Gastroesophageal sphincter (tissue), 4 donors: ENCODE results near the gene KRTAP1-4. TPM values are rescaled to one million over a fixed set of nuclear protein-coding genes. Genes with fewer than 3 reads are reported as not detected.

Experiments used
- ATAC-seq: fragments of 150-250 bp; one replicate; pipeline ENCODE4 v1.9.1; 2016; ENCODE audit warnings: mild to moderate bottlenecking, moderate library complexity
- H3K27ac ChIP-seq, 4 donors: fragments of 200-600 bp; sonication (generic) in 3 of 4; 1 replicate in 3 of 4; 2 replicates in 1 of 4; pipeline ENCODE4 v1.5.1; 2016 to 2019
- H3K27me3 ChIP-seq: fragments of 200-600 bp; sonication (generic); one replicate; pipeline ENCODE4 v1.5.1; 2019
- H3K36me3 ChIP-seq, 2 donors: fragments of 200-600 bp; sonication (generic); one replicate each; pipeline ENCODE4 v1.5.1; 2019; ENCODE audit warnings: control low read depth in 1 of 2
- H3K4me1 ChIP-seq, 3 donors: fragments of 200-600 bp; sonication (generic); 1 replicate in 2 of 3; 2 replicates in 1 of 3; pipeline ENCODE4 v1.5.1; 2016 to 2019; ENCODE audit warnings: control low read depth in 2 of 3
- H3K4me3 ChIP-seq, 2 donors: fragments of 200-600 bp; sonication (generic); one replicate each; pipeline ENCODE4 v1.5.1; 2019; ENCODE audit warnings: mild to moderate bottlenecking in 1 of 2, moderate library complexity in 1 of 2
- H3K9me3 ChIP-seq, 3 donors: fragments of 200-600 bp; sonication (generic); one replicate each; pipeline ENCODE4 v1.5.1; 2017 to 2019; ENCODE audit warnings: control low read depth in 2 of 3
- CTCF ChIP-seq, 4 experiments: fragments of 200-600 bp in 2 of 4; fragments of 450-650 bp in 2 of 4; sonication (generic) in 1 of 4; IDR thresholded peaks; one replicate each; pipeline ENCODE4 v1.5.1; 2017 to 2019; ENCODE audit warnings: antibody characterized with exemption in 4 of 4, mild to moderate bottlenecking in 2 of 4, moderate library complexity in 2 of 4
- EP300 ChIP-seq: sonication (generic); formaldehyde crosslinking; IDR thresholded peaks from one replicate; pipeline ENCODE4 v1.6.1; 2017; ENCODE audit warnings: antibody characterized with exemption, mild to moderate bottlenecking
- POLR2A ChIP-seq, 2 donors: fragments of 450-650 bp; IDR thresholded peaks; one replicate each; pipeline ENCODE4 v1.6.1; 2017; ENCODE audit warnings: antibody characterized with exemption in 2 of 2, mild to moderate bottlenecking in 2 of 2, moderate library complexity in 1 of 2
- POLR2AphosphoS5 ChIP-seq: sonication (generic); formaldehyde crosslinking; IDR thresholded peaks from one replicate; pipeline ENCODE4 v1.6.1; 2017; ENCODE audit warnings: antibody characterized with exemption
- WGBS, 2 donors: methylation state at CpG; one replicate each; pipeline ENCODE4 v1.1.5; 2018; ENCODE audit warnings: low coverage in 1 of 2; 5-methylcytosine and 5-hydroxymethylcytosine counted together
- total RNA-seq, 4 donors: library from RNA; depleted of rRNA; stranded (reverse); fragments of >200 nt; gene quantifications; one replicate each; pipeline ENCODE4 v1.1.0, GENCODE V29; 2016

KRTAP1-4 gene
- total RNA-seq, 4 donors from 2014 or later, result not detected

- peaks cover 0 to 4% (median 0%) of the 10 kb centered on the region in 3 donors for H3K9me3 ChIP-seq
- no peak overlapping the region for H3K4me3 ChIP-seq
- no peaks in the 10 kb centered on the region for H3K36me3 ChIP-seq
- TF ChIP-seq POLR2AphosphoS5, result no peak
- TF ChIP-seq CTCF (IDR thresholded peaks at IDR 0.05), result no peak
- TF ChIP-seq EP300, result no peak
- no peak overlapping the region for H3K27ac ChIP-seq
- WGBS, 2 donors, result 74 to 97% methylated on average over 3 of the region's 3 CpGs
- H3K4me1 ChIP-seq, result no peaks in the 10 kb centered on the region
- ATAC-seq, result no peak
- peaks cover 22% of the 10 kb centered on the region for H3K27me3 ChIP-seq
These were observed 5.3 kb downstream of the KRTAP1-4 start for GRCh38 chr17:41024697-41025096.

DNA sequence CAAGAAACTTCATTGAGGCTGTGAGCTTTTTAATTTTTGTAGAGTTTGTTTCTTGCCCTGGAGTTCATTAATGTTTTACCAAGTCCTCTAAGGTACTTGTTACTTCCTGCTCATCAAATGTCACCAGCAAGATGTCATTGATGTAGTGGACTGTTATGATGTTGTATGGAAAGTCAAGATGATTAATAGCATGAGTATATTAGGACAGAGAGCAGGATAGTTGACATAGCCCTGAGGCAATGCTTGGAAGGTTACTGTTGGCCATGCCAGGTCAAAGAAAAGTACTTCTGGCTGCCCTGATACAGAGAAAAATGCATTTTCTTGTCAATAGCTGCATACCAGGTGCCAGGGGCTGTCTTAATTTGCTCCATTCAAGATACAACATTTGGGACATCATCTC, 9.7 kb downstream of the KRTAP1-4 start:
- no peak for ATAC-seq
- Histone ChIP-seq H3K4me3 (no peak overlapping the region), H3K27me3 (peaks cover 4% of the 10 kb centered on the region), H3K36me3 (no peaks in the 10 kb centered on the region), H3K9me3 (peaks cover 0 to 4% (median 0%) of the 10 kb centered on the region in 3 donors), H3K4me1 (no peaks in the 10 kb centered on the region), H3K27ac (no peak overlapping the region)
- TF ChIP-seq EP300 (no peak), POLR2A (IDR thresholded peaks at IDR 0.05) (no peak), POLR2AphosphoS5 (no peak), CTCF (IDR thresholded peaks at IDR 0.05) (no peak)

DNA sequence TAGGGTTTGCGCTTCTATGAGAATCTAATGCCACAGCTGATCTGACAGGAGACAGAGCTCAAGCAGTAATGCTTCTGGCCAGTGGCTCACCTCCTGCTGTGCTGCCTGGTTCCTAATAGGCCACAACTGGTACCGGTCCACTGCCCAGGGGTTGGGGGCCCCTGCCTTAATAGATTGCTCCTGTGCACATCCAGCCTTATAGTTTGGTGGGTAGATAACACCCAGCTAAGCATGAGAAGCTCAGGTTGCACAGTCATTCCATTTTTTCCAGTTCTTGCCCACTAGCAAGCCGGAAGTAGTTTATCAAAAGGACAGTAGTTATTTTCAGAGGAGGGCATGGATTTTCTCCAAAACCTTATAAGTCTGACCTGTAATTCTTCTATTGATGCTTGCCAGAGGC, 10.6 kb downstream of the KRTAP1-4 start:
- Histone ChIP-seq H3K4me3 (no peak overlapping the region), H3K27ac (no peak overlapping the region), H3K9me3 (peaks cover 0 to 4% (median 0%) of the 10 kb centered on the region in 3 donors), H3K27me3 (peaks cover 4% of the 10 kb centered on the region), H3K4me1 (no peaks in the 10 kb centered on the region), H3K36me3 (no peaks in the 10 kb centered on the region)
- 71 to 93% methylated on average over 1 to 2 of the region's 3 CpGs for WGBS, 2 donors
- TF ChIP-seq POLR2AphosphoS5 (no peak), EP300 (no peak), POLR2A (IDR thresholded peaks at IDR 0.05) (no peak), CTCF (IDR thresholded peaks at IDR 0.05) (no peak)
- ATAC-seq, result no peak

- peaks cover 4% of the 10 kb centered on the region for H3K27me3 ChIP-seq
- 61 to 78% methylated on average over 2 to 3 of the region's 3 CpGs for WGBS, 2 donors
- peaks cover 0 to 4% (median 0%) of the 10 kb centered on the region in 3 donors for H3K9me3 ChIP-seq
- H3K4me1 ChIP-seq, result no peaks in the 10 kb centered on the region
- no peak for ATAC-seq
- no peak for TF ChIP-seq POLR2A (IDR thresholded peaks at IDR 0.05)
- TF ChIP-seq EP300, result no peak
- TF ChIP-seq CTCF (IDR thresholded peaks at IDR 0.05), result no peak
- no peaks in the 10 kb centered on the region for H3K36me3 ChIP-seq
- H3K27ac ChIP-seq, result no peak overlapping the region
- no peak overlapping the region for H3K4me3 ChIP-seq
These were observed 11.5 kb downstream of the KRTAP1-4 start for GRCh38 chr17:41018541-41018940.

DNA sequence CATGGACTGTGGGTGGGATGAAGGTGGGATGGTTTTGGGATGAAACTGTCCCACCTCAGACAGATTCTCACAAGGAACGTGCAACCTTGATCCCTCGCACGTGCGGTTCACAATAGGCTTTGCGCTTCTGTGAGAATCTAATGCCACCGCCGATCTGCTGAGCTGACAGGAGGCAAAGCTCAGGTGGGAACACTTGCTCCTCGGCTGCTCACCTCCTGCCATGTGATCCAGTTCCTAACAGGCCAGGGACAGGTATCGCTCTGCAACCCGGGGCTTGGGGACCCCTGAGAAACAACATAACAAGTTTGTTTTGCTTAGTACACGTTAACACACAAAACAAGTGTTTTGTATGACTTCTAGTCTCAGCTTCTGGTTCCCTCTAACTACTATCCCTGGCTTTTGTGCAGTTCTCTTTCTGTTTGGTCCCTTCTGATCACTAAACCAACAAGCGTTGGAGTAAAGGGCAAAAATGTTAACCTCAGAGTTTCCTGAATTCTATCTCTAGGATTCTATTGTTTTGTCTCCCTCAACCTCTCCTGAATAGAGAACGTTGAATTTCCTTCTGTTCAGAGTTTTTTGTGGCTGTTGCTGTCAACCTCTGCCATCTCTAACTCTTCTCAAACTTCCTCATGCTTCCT, 13.3 kb downstream of the KRTAP1-4 start:
- peaks cover 0 to 4% (median 0%) of the 10 kb centered on the region in 3 donors for H3K9me3 ChIP-seq
- 71 to 87% methylated on average over 5 to 10 of the region's 13 CpGs for WGBS, 2 donors
- no peaks in the 10 kb centered on the region for H3K4me1 ChIP-seq
- H3K36me3 ChIP-seq, result no peaks in the 10 kb centered on the region
- H3K27me3 ChIP-seq, result peaks cover 4% of the 10 kb centered on the region
- no peak overlapping the region for H3K27ac ChIP-seq
- no peak for TF ChIP-seq CTCF (IDR thresholded peaks at IDR 0.05)
- TF ChIP-seq POLR2AphosphoS5, result no peak
- ATAC-seq, result no peak
- no peak overlapping the region for H3K4me3 ChIP-seq
